Measurements from ENCODE around the gene UMODL1. TPM values are rescaled to one million over a fixed set of nuclear protein-coding genes. Genes with fewer than 3 reads are reported as not detected.
A peak's percentile ranks its signal among the peaks of the same experiment; 100 is the strongest.

Gene UMODL1
- total and polyA plus RNA-seq, 8 donors: 0.02 to 0.06 TPM; not detected in 6

DNA sequence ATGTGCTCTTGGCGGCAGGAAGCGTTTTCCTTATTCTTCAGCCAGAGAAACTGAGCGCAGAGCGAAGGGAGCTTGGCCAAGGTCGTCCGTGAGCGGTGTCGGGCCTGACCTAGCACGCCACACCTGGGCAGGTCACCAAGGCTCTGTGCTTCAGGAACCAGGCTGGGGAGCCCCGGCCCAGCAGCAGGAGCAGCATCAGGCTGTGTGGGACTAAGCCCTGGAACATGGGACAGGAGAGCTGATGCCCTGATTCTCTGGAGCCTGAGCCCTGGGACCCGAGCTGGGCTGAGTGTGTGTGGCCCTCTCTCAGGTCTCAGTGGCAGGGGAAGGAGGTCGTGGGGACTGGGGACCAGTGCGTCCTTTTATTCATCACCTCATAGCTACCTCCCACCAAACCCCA lies 82.6 kb downstream of the UMODL1 start:
- ATAC-seq (no peak), FAIRE-seq (no peak), DNase-seq (peak in 1 of 6 donors; percentile 29)
- WGBS, 2 donors: 71% methylated on average over 13 of the region's 13 CpGs
- Histone ChIP-seq H3K27ac (no peak overlapping the region), H3K27me3 (no peaks in the 10 kb centered on the region), H3K36me3 (no peaks in the 10 kb centered on the region), H3K9me3 (no peaks in the 10 kb centered on the region), H3K4me1 (peaks cover 0 to 9% (median 0%) of the 10 kb centered on the region in 3 donors), H3K4me3 (no peak overlapping the region)
- intact Hi-C loops (cut with DNase I): loop anchor here in 1 of 3 donors (10.0 kb wide), 1 partner anchor 111 kb away; no protein-coding TSS in a partner anchor
- TF ChIP-seq, protein P1, sequence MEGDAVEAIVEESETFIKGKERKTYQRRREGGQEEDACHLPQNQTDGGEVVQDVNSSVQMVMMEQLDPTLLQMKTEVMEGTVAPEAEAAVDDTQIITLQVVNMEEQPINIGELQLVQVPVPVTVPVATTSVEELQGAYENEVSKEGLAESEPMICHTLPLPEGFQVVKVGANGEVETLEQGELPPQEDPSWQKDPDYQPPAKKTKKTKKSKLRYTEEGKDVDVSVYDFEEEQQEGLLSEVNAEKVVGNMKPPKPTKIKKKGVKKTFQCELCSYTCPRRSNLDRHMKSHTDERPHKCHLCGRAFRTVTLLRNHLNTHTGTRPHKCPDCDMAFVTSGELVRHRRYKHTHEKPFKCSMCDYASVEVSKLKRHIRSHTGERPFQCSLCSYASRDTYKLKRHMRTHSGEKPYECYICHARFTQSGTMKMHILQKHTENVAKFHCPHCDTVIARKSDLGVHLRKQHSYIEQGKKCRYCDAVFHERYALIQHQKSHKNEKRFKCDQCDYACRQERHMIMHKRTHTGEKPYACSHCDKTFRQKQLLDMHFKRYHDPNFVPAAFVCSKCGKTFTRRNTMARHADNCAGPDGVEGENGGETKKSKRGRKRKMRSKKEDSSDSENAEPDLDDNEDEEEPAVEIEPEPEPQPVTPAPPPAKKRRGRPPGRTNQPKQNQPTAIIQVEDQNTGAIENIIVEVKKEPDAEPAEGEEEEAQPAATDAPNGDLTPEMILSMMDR (IDR thresholded peaks at IDR 0.05): no peak

DNA sequence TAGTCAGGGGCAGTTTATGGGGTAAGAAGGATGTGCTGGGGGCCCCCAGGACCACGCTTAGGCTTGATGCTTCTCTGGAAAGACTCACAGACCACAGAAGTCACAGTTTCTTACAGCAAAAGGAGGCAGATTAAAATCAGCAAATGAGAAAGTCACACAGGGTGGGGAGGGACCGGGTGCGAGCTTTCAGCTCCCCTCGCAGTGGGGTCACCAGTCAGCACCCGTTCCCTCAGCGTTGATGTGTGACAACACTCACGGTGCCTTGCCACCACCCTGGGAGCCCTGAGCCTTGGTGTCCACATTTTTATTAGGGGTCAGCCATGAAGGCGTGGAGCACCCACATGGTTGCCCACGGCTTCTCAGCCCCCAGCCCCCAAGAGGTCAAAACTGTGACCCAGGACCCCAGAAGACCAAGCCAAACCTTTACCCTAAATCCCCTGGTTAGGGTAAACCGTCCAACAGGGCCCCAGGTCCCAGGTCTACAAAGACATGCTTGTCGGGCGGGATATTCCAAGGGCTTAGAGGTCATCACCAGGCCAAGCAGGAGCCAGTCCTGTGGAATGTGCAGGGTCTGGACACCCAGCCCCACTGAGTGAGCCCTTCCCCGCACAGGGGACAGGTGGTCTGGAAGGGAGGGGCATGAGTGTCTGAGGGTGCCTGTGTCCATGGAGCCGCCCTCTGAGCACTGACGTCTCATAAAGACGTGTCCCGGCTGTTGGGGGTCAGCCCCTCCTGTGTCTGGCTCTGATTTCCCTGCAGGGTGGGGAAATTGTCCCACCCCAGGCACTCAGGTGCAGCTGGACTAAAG lies 83.3 kb downstream of the UMODL1 start:
- WGBS, 2 donors: 81 to 88% methylated on average over 17 of the region's 17 CpGs
- intact Hi-C loops (cut with DNase I): loop anchor here in 1 of 3 donors (10.0 kb wide), 1 partner anchor 110 kb away; no protein-coding TSS in a partner anchor
- Histone ChIP-seq H3K27me3 (no peaks in the 10 kb centered on the region), H3K4me3 (no peak overlapping the region), H3K36me3 (no peaks in the 10 kb centered on the region), H3K4me1 (peaks cover 0 to 9% (median 0%) of the 10 kb centered on the region in 3 donors), H3K27ac (no peak overlapping the region), H3K9me3 (no peaks in the 10 kb centered on the region)
- no peak for ATAC-seq
- DNase-seq: peak in 1 of 6 donors; percentile 29
- no peak for FAIRE-seq
- TF ChIP-seq, protein P1 (IDR thresholded peaks at IDR 0.05): no peak

DNA sequence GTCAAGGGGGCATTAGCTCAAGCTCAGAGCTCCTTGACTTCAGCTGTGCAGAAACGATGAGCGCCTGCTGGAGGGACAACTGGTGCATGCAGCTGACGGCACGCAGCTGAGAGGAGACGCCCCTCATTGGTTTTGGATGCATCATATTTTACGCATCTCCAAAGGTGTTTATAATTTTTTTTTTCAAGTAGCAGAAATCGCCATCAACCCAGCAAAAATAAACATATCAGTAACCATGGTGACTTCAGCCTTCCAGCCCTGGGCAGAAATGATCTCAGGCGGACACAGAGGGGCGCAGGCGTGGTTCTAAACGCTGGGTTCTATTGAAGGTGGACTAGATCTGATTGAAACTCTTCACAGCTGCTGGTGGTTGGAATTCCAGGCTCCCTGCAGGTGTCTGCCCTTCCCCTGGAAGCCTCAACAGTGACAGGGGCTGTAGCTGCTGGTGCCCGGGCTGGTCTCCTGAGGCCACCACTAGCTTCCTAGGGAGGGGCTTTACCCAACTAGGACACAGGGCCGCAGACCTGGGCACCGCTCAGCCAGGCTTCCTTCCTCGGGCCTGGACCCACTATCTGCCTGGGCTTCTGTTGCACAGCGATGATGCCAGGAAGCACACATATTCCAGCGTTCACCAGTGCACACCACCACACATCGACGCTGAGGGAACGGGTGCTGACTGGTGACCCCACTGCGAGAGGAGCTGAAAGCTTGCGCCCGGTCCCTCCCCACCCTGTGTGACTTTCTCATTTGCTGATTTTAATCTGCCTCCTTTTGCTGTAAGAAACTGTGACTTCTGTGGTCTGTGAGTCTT lies 84.1 kb downstream of the UMODL1 start:
- intact Hi-C loops (cut with DNase I): loop anchor here in 1 of 3 donors (10.0 kb wide), 1 partner anchor 110 kb away; no protein-coding TSS in a partner anchor
- Histone ChIP-seq H3K9me3 (no peaks in the 10 kb centered on the region), H3K27me3 (no peaks in the 10 kb centered on the region), H3K4me1 (peaks cover 0 to 9% (median 0%) of the 10 kb centered on the region in 3 donors), H3K27ac (no peak overlapping the region), H3K36me3 (no peaks in the 10 kb centered on the region), H3K4me3 (no peak overlapping the region)
- DNase-seq (peak in 2 of 6 donors; percentile 8 to 27), ATAC-seq (no peak), FAIRE-seq (no peak)
- 83 to 85% methylated on average over 23 of the region's 23 CpGs for WGBS, 2 donors
- TF ChIP-seq, protein P1 (IDR thresholded peaks at IDR 0.05): no peak

DNA sequence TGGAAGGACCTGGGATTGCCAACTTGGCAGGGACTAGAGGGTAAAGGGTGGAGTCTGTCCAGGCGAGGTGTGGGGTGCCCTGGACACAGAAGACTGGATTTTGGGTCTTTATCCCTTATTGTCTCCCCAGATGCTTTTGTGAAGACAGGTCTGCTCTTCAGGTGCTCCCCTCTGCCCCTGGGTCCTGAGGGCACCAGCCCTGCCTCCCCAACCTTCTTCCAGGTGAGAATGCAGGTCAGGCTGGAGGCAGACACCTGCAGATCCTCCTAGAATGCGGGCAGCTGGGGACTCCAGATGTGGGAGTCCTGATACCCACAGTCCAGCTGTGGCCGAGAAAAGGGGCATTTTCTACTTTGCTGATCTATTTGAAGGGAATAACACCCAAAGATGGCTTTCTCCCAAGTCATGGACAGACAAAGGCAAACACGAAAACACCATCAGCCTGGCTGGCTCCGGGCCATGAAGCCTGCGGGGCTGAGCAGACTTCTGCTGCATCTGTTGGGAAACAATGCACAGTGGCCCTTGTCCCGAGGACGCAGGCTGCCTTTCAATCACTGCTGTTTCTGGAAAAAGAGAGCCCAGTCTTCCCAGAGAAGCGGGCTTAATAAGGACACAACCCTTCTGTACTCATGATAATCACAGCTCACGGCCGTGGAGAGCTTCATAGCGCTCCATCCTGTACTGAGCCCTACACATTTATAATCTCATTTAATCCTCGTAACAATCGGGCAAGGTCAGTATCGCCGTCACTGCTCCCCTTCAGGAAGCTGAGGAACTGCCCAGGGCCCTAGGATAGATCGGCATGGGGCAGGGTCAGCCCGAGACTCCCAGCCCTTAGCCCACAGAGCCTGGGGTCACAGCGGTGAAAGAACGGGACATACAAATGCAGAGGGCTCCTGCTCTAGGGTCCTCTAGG lies 85.8 kb downstream of the UMODL1 start:
- peak in 1 of 6 donors; percentile 58 for DNase-seq

More for the DNA sequence above, 85.8 kb downstream of the UMODL1 start:
- ATAC-seq (peak in 2 of 4 donors; percentile 31 to 36), FAIRE-seq (no peak)
- Histone ChIP-seq H3K4me1 (peaks cover 0 to 2% (median 0%) of the 10 kb centered on the region in 3 donors), H3K27me3 (no peaks in the 10 kb centered on the region), H3K36me3 (no peaks in the 10 kb centered on the region), H3K27ac (no peak overlapping the region), H3K4me3 (no peak overlapping the region), H3K9me3 (no peaks in the 10 kb centered on the region)
- intact Hi-C loops (cut with DNase I): loop anchor here in 1 of 3 donors (10.0 kb wide), 1 partner anchor 108 kb away; no protein-coding TSS in a partner anchor
- TF ChIP-seq, protein P1 (IDR thresholded peaks at IDR 0.05): no peak
- 48 to 59% methylated on average over 20 of the region's 20 CpGs for WGBS, 2 donors

Data from pancreas (tissue), 10 donors.